Endodermal cell (in vitro differentiated cells): ENCODE measurements around the gene PRKAB2. TPM values are rescaled to one million over a fixed set of nuclear protein-coding genes. Genes with fewer than 3 reads are reported as not detected.

Source experiments
- DNase-seq: peaks from one replicate; pipeline ENCODE4 v3.0.0-alpha.2; 2017
- H3K27ac ChIP-seq: 2 replicates; pipeline ENCODE4 v1.5.1; 2013; ENCODE audit warnings: mild to moderate bottlenecking, low read depth, low read length, moderate library complexity
- H3K27me3 ChIP-seq: 2 replicates; pipeline ENCODE4 v1.6.1; 2013; ENCODE audit warnings: mild to moderate bottlenecking, low read length, moderate library complexity; ENCODE audit not compliant: insufficient read depth, control insufficient read depth, poor library complexity, severe bottlenecking
- H3K36me3 ChIP-seq: 2 replicates; pipeline ENCODE4 v1.7.0; 2013; ENCODE audit warnings: mild to moderate bottlenecking, low read length, moderate library complexity; ENCODE audit not compliant: control insufficient read depth, insufficient read depth
- H3K4me1 ChIP-seq: one replicate; pipeline ENCODE4 v1.7.0; 2013; ENCODE audit warnings: low read length; ENCODE audit not compliant: control insufficient read depth, insufficient read depth
- H3K4me3 ChIP-seq: 2 replicates; pipeline ENCODE4 v1.5.1; 2013; ENCODE audit warnings: mild to moderate bottlenecking, low read length, moderate library complexity
- H3K9ac ChIP-seq: 2 replicates; pipeline ENCODE4 v1.6.1; 2013; ENCODE audit warnings: mild to moderate bottlenecking, low read length, moderate library complexity; ENCODE audit not compliant: poor library complexity, severe bottlenecking; ENCODE audit errors: extremely low read depth
- H3K9me3 ChIP-seq: 2 replicates; pipeline ENCODE4 v1.6.1; 2013; ENCODE audit warnings: mild to moderate bottlenecking, low read length, moderate library complexity; ENCODE audit not compliant: control insufficient read depth
- H3K27ac Mint-ChIP-seq: 2 replicates; pipeline ENCODE4 v1.8.0; 2020; ENCODE audit warnings: mixed read lengths
- H3K27me3 Mint-ChIP-seq: 2 replicates; pipeline ENCODE4 v1.8.0; 2021; ENCODE audit warnings: mild to moderate bottlenecking, mixed read lengths; ENCODE audit not compliant: insufficient read depth
- H3K36me3 Mint-ChIP-seq: 2 replicates; pipeline ENCODE4 v1.8.0; 2020; ENCODE audit warnings: low read depth, mixed read lengths
- H3K4me1 Mint-ChIP-seq: 2 replicates; pipeline ENCODE4 v1.8.0; 2020; ENCODE audit warnings: mixed read lengths
- H3K4me3 Mint-ChIP-seq: 2 replicates; pipeline ENCODE4 v1.8.0; 2020; ENCODE audit warnings: mild to moderate bottlenecking, moderate library complexity, mixed read lengths
- H3K9me3 Mint-ChIP-seq: 2 replicates; pipeline ENCODE4 v1.8.0; 2020; ENCODE audit warnings: mild to moderate bottlenecking, mixed read lengths
- WGBS, 2 experiments: methylation state at CpG; one replicate each; pipeline versions ENCODE4 v1.1.5 to v1.1.7; 2013; ENCODE audit warnings: missing lambda C conversion rate in 2 of 2, mixed read lengths in 1 of 2; ENCODE audit not compliant: insufficient coverage in 1 of 2, insufficient read length in 1 of 2; 5-methylcytosine and 5-hydroxymethylcytosine counted together
- total RNA-seq, 2 donors: library from RNA; stranded (reverse); fragmentation: NEBNext Ultra II Directional in 1 of 2; extraction: Animal tissue kit (Norgen Biotek cat#: 25700) in 1 of 2; gene quantifications; 2 replicates in 1 of 2; 3 replicates in 1 of 2; pipeline ENCODE4 v1.2.1, GENCODE V29; 2021
- TF ChIP-seq, protein P1 (sequence below): fragments of 200-600 bp; sonication (generic); conservative IDR thresholded peaks from 2 replicates; pipeline ENCODE4 v1.5.0; 2021; ENCODE audit warnings: antibody characterized with exemption, mild to moderate bottlenecking

PRKAB2 gene
- total RNA-seq, 2 donors from 2014 or later: 50.5 to 83.5 TPM

DNA sequence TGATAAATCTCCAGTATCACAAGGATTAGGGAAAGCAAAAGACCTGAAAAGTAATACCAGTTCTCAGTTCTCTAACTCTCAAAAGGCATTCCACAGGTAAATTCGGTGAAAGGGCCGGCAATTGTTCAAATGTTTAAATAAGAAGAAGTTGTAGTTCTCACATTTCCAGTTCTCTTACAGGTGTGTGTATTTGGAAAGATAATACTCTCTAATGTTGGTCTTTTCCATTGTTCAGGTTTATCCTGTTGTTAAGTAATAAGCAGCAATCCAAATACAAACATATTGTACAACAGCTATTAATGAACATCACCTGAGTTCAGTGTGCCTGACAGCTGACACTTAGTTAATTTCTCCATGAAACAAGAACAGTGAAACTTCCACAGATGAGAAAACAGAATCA lies 13.2 kb upstream of the PRKAB2 start:
- no peak overlapping the region for H3K4me3 ChIP-seq
- H3K36me3 Mint-ChIP-seq: no peaks in the 10 kb centered on the region
- 81% methylated on average over 2 of the region's 2 CpGs; no CpG with 5 or more reads in 1 of the 2 experiments for WGBS, 2 experiments
- H3K27me3 Mint-ChIP-seq: peaks cover 1% of the 10 kb centered on the region
- no peaks in the 10 kb centered on the region for H3K36me3 ChIP-seq
- H3K4me1 ChIP-seq: peaks cover 5% of the 10 kb centered on the region
- no peak for DNase-seq
- TF ChIP-seq, protein P1, sequence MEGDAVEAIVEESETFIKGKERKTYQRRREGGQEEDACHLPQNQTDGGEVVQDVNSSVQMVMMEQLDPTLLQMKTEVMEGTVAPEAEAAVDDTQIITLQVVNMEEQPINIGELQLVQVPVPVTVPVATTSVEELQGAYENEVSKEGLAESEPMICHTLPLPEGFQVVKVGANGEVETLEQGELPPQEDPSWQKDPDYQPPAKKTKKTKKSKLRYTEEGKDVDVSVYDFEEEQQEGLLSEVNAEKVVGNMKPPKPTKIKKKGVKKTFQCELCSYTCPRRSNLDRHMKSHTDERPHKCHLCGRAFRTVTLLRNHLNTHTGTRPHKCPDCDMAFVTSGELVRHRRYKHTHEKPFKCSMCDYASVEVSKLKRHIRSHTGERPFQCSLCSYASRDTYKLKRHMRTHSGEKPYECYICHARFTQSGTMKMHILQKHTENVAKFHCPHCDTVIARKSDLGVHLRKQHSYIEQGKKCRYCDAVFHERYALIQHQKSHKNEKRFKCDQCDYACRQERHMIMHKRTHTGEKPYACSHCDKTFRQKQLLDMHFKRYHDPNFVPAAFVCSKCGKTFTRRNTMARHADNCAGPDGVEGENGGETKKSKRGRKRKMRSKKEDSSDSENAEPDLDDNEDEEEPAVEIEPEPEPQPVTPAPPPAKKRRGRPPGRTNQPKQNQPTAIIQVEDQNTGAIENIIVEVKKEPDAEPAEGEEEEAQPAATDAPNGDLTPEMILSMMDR: no peak
- H3K27ac Mint-ChIP-seq: no peak overlapping the region
- no peaks in the 10 kb centered on the region for H3K27me3 ChIP-seq
- H3K4me3 Mint-ChIP-seq: no peak overlapping the region
- H3K4me1 Mint-ChIP-seq: peaks cover 24% of the 10 kb centered on the region
- no peak overlapping the region for H3K9ac ChIP-seq
- no peaks in the 10 kb centered on the region for H3K9me3 Mint-ChIP-seq
- no peaks in the 10 kb centered on the region for H3K9me3 ChIP-seq
- H3K27ac ChIP-seq: no peak overlapping the region

DNA sequence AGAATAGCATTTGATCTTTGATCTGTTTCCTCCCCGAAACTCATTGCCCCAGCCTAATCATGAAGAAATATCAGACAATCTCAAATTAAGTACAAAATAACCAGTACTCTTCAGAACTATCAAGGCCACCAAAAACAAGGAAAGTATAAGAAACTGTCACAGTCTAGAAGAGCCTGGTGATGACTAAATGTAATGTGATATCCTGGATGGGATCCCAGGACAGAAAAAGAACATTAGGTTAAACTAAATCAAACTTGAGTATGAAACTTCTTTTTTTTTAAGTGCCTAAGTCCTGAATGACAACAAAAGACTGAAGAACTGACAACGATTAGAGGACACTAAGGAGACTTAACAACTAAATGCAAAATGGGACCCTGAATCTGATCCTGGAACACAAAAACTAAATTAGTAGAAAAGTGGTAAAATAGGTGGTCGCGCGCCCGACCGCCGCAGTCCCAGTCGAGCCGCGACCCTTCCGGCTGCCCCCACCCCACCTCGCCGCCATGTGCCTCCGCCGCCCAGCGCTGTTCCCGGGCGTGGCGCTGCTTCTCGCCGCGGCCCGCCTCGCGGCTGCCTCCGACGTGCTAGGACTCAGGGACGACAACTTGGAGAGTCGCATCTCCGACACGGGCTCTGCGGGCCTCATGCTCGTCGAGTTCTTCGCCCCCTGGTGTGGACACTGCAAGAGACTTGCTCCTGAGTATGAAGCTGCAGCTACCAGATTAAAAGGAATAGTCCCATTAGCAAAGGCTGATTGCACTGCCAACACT lies 5.5 kb upstream of the PRKAB2 start:
- H3K36me3 ChIP-seq: no peaks in the 10 kb centered on the region
- H3K4me1 ChIP-seq: no peaks in the 10 kb centered on the region
- H3K4me3 Mint-ChIP-seq: peak overlapping the region; percentile 8
- peaks cover 20% of the 10 kb centered on the region for H3K36me3 Mint-ChIP-seq
- no peak overlapping the region for H3K27ac Mint-ChIP-seq
- H3K9me3 Mint-ChIP-seq: peaks cover 9% of the 10 kb centered on the region
- no peak for DNase-seq
- H3K4me1 Mint-ChIP-seq: peaks cover 9% of the 10 kb centered on the region
- H3K4me3 ChIP-seq: no peak overlapping the region
- 93 to 94% methylated on average over 12 to 36 of the region's 36 CpGs for WGBS, 2 experiments
- H3K27me3 ChIP-seq: no peaks in the 10 kb centered on the region
- no peaks in the 10 kb centered on the region for H3K9me3 ChIP-seq
- no peak overlapping the region for H3K9ac ChIP-seq
- peaks cover 16% of the 10 kb centered on the region for H3K27me3 Mint-ChIP-seq
- TF ChIP-seq, protein P1: no peak
- no peak overlapping the region for H3K27ac ChIP-seq

DNA sequence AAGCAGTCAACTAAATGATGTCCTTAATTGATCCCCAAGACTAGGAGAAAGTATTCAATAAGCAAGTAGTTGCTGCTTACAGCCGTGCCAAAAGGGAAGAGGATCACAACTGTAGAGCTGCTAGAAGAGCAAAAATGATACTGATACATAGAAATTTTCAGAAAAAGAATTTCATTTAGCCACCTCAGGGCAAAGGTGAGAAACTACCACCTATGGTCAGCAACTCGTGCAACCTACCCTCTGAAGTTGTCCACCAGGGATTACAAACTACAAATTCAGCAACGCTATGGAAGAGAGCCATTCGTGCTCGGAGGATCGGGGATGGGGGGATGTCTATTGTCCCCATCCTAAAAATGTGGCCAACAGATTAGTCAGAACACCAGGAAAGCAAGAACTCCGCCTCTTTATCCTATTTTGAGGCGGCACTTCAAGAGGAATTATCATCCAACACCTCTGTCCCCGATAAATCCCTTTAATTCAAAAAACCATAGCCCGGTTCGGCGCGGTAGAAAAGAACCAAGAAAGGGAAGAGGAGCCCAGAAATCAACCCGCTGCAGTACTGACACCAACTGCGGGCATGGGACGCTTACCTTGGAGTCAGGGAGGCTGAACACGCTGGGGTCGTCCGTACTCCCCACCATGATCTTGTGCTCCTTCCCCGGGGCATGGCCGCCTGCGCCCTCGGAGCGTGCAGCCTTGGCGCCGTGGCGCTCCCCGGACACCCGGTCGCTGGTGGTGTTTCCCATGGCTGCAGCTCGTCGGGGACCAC lies 687 bp downstream of the PRKAB2 start:
- no peak for DNase-seq
- H3K27me3 Mint-ChIP-seq: no peaks in the 10 kb centered on the region
- H3K9me3 Mint-ChIP-seq: peaks cover 2% of the 10 kb centered on the region
- Histone ChIP-seq H3K9ac (peak overlapping the region; percentile 74), H3K4me1 (peaks cover 4% of the 10 kb centered on the region), H3K27me3 (no peaks in the 10 kb centered on the region), H3K36me3 (peaks cover 19% of the 10 kb centered on the region), H3K9me3 (no peaks in the 10 kb centered on the region), H3K27ac (no peak overlapping the region), H3K4me3 (peak overlapping the region; percentile 99)
- H3K36me3 Mint-ChIP-seq: peaks cover 29% of the 10 kb centered on the region
- TF ChIP-seq, protein P1: no peak
- WGBS, 2 experiments: 1% methylated on average over 17 to 32 of the region's 32 CpGs
- H3K4me3 Mint-ChIP-seq: peak overlapping the region; percentile 92
- H3K4me1 Mint-ChIP-seq: peaks cover 35% of the 10 kb centered on the region
- peak overlapping the region; percentile 94 for H3K27ac Mint-ChIP-seq
